GM23248 (cell line): ENCODE data around the gene SARNP. TPM values are rescaled to one million over a fixed set of nuclear protein-coding genes. Genes with fewer than 3 reads are reported as not detected.

Experiments used
- DNase-seq: peaks from one replicate; pipeline ENCODE4 v3.0.0-alpha.2; 2015
- H2AFZ ChIP-seq: fragments of 200-600 bp; sonication (generic); 2 replicates; pipeline ENCODE4 v1.6.1; 2016; ENCODE audit warnings: antibody characterized with exemption
- H3F3A ChIP-seq: fragments of 200-600 bp; sonication (generic); 2 replicates; pipeline ENCODE4 v1.6.1; 2016; ENCODE audit warnings: mild to moderate bottlenecking, antibody characterized with exemption, mixed run types; ENCODE audit not compliant: insufficient read depth
- H3K27ac ChIP-seq: fragments of 200-600 bp; sonication (generic); 2 replicates; pipeline ENCODE4 v1.5.1; 2016; ENCODE audit warnings: mild to moderate bottlenecking
- H3K27me3 ChIP-seq: fragments of 200-600 bp; sonication (generic); replicated peaks from 2 replicates; pipeline ENCODE4 v1.6.1; 2016; ENCODE audit warnings: mild to moderate bottlenecking; ENCODE audit not compliant: insufficient read depth
- H3K36me3 ChIP-seq: fragments of 200-600 bp; sonication (generic); 2 replicates; pipeline ENCODE4 v1.6.1; 2016; ENCODE audit warnings: low read depth, mild to moderate bottlenecking
- H3K4me1 ChIP-seq: fragments of 200-600 bp; sonication (generic); 2 replicates; pipeline ENCODE4 v1.6.1; 2016; ENCODE audit warnings: mild to moderate bottlenecking; ENCODE audit not compliant: insufficient read depth
- H3K4me2 ChIP-seq: fragments of 200-600 bp; sonication (generic); one replicate; pipeline ENCODE4 v1.6.1; 2016; ENCODE audit warnings: mild to moderate bottlenecking; ENCODE audit not compliant: unreplicated experiment
- H3K4me3 ChIP-seq: fragments of 200-600 bp; sonication (generic); 2 replicates; pipeline ENCODE4 v1.5.1; 2016; ENCODE audit warnings: mild to moderate bottlenecking
- H3K79me2 ChIP-seq: fragments of 200-600 bp; sonication (generic); 2 replicates; pipeline ENCODE4 v1.6.1; 2016; ENCODE audit warnings: mild to moderate bottlenecking; ENCODE audit not compliant: insufficient read depth
- H3K9ac ChIP-seq: fragments of 200-600 bp; sonication (generic); 2 replicates; pipeline ENCODE4 v1.6.1; 2016; ENCODE audit warnings: mild to moderate bottlenecking
- H3K9me2 ChIP-seq: fragments of 200-600 bp; sonication (generic); 2 replicates; pipeline ENCODE4 v1.6.1; 2016; ENCODE audit warnings: mixed run types, mild to moderate bottlenecking, moderate library complexity; ENCODE audit not compliant: insufficient read depth
- H3K9me3 ChIP-seq: fragments of 200-600 bp; sonication (generic); one replicate; pipeline ENCODE4 v1.6.1; 2017; ENCODE audit warnings: low read depth
- H4K20me1 ChIP-seq: fragments of 200-600 bp; sonication (generic); 2 replicates; pipeline ENCODE4 v1.6.0; 2016; ENCODE audit not compliant: insufficient read depth
- EZH2 ChIP-seq: fragments of 200-600 bp; sonication (generic); IDR thresholded peaks from 2 replicates; pipeline ENCODE4 v1.6.1; 2018; ENCODE audit warnings: antibody characterized with exemption, mild to moderate bottlenecking; ENCODE audit not compliant: insufficient read depth, poor library complexity, severe bottlenecking
- EZH2phosphoT487 ChIP-seq: fragments of 200-600 bp; sonication (generic); IDR thresholded peaks from 2 replicates; pipeline ENCODE4 v1.6.1; 2018; ENCODE audit warnings: antibody characterized with exemption, moderate library complexity, mild to moderate bottlenecking, low read depth; ENCODE audit not compliant: insufficient read depth
- WGBS, 2 experiments: methylation state at CpG; one replicate each; pipeline ENCODE4 v1.1.6; 2015 to 2017; ENCODE audit warnings: low lambda C conversion rate in 2 of 2, low coverage in 1 of 2; ENCODE audit errors: missing lambda C conversion rate in 2 of 2; 5-methylcytosine and 5-hydroxymethylcytosine counted together
- in situ Hi-C: fragments of 300-500 bp; cut with MboI; formaldehyde crosslinking; loops from 2 replicates; pipeline ENCODE4 v1.15.0; 2020
- polyA plus RNA-seq: library from polyadenylated mRNA; unstranded; fragments of >200 nt; fragmentation: Nextera tagmentation; extraction: Ambion mirVana; gene quantifications from 2 replicates; pipeline ENCODE4 v1.2.1, GENCODE V29; 2016
- total RNA-seq: library from RNA; depleted of rRNA; stranded (reverse); fragments of >200 nt; shearing (Covaris generic); gene quantifications from 2 replicates; pipeline ENCODE4 v1.2.3, GENCODE V29; 2014

SARNP gene
- total and polyA plus RNA-seq, 2 experiments from 2014 or later: 53.6 to 131 TPM

DNA sequence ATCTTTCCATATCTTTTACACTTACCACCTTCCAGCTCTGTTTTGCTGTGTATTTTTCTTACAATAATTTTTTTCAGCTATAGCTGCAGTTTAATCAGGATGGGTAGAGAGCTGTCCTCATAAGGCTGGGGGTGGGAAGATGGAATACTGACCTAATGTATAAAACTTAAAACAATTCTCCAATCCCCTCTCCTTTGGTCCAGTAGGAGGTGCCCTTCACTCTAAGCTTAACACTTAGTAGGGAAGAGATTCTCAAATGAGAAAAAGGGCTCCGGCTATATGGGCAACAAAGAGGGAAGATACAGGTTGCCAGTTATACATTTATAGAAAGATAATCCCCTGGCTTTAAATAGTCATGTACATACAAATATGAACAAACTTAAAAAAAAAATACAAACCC, 3.2 kb upstream of the SARNP start:
- peaks cover 37% of the 10 kb centered on the region for H3K36me3 ChIP-seq
- peak; percentile 59 for DNase-seq
- no peak overlapping the region for H2AFZ ChIP-seq
- no peak overlapping the region for H3K9ac ChIP-seq
- H3K79me2 ChIP-seq: peaks cover 69% of the 10 kb centered on the region
- peaks cover 25% of the 10 kb centered on the region for H3K4me1 ChIP-seq
- no peaks in the 10 kb centered on the region for H3K9me2 ChIP-seq
- peaks cover 58% of the 10 kb centered on the region for H3F3A ChIP-seq
- no peaks in the 10 kb centered on the region for H4K20me1 ChIP-seq
- no peaks in the 10 kb centered on the region for H3K9me3 ChIP-seq
- H3K27me3 ChIP-seq: no peaks in the 10 kb centered on the region
- no peak overlapping the region for H3K4me3 ChIP-seq
- 70 to 79% methylated on average over 1 of the region's 1 CpG for WGBS, 2 experiments
- H3K4me2 ChIP-seq: no peak overlapping the region
- in situ Hi-C loops: loop anchor here (10.0 kb wide), 1 partner anchor 114 kb away; the partner anchor contains the start of gene DGKA
- H3K27ac ChIP-seq: no peak overlapping the region
- TF ChIP-seq EZH2phosphoT487 (no peak), EZH2 (no peak)

DNA sequence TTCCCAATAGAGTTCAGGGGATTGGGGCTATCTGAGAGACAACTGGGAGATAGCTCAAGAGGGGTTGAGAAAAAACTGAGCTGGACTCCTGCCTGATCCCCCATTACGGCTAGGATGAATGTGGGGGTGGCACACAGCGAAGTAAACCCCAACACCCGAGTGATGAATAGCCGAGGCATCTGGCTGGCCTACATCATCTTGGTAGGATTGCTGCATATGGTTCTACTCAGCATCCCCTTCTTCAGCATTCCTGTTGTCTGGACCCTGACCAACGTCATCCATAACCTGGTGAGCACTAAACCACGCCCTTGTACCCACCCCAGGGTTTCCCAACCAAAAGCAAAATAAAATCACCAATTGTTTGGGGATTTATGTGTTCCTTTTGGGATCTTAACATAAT, 1.4 kb upstream of the SARNP start:
- H3F3A ChIP-seq: peaks cover 45% of the 10 kb centered on the region
- peaks cover 37% of the 10 kb centered on the region for H3K36me3 ChIP-seq
- no peak for TF ChIP-seq EZH2phosphoT487
- TF ChIP-seq EZH2: no peak
- H3K9me2 ChIP-seq: no peaks in the 10 kb centered on the region
- H3K4me2 ChIP-seq: peak overlapping the region; percentile 93
- peaks cover 69% of the 10 kb centered on the region for H3K79me2 ChIP-seq
- WGBS, 2 experiments: 10 to 14% methylated on average over 6 of the region's 6 CpGs
- H3K9me3 ChIP-seq: no peaks in the 10 kb centered on the region
- no peaks in the 10 kb centered on the region for H4K20me1 ChIP-seq
- peak; percentile 75 for DNase-seq
- H3K4me1 ChIP-seq: peaks cover 25% of the 10 kb centered on the region
- peak overlapping the region; percentile 83 for H3K9ac ChIP-seq
- peak overlapping the region; percentile 96 for H3K4me3 ChIP-seq
- H2AFZ ChIP-seq: peak overlapping the region; percentile 84
- in situ Hi-C loops: no loop called here
- H3K27ac ChIP-seq: peak overlapping the region; percentile 87
- no peaks in the 10 kb centered on the region for H3K27me3 ChIP-seq

DNA sequence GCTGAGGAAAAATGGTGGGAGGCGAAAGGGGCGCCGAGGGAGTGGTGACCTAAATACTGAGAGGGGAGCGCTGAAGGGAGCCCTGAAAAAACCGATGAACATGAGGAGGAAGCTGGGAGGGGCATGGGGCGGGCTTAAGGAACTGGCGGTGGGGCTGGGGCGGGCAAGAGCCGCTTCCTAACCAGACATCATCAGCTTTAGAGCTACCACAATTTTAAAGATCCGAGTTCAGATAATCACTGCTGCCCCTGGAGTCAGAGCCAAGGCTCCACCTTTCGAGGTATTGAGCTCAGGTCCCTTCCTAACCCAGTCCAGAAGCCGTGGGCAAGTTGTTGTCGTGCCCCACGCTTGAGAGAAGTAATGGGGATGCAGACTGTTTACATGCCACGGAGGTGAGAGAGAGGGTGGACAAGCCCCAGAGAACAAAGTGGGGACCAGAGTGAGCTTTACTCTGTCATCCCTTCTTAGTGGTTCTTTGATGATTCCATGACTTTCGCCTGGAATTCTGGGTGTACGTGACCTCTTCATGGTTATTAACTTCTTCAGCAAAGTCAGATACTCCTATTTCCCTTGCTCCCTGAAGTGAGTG, 710 bp upstream of the SARNP start:
- peaks cover 25% of the 10 kb centered on the region for H3K4me1 ChIP-seq
- H3K27ac ChIP-seq: peak overlapping the region; percentile 87
- peaks cover 72% of the 10 kb centered on the region for H3K79me2 ChIP-seq
- H4K20me1 ChIP-seq: no peaks in the 10 kb centered on the region
- peak overlapping the region; percentile 84 for H2AFZ ChIP-seq
- H3K4me2 ChIP-seq: peak overlapping the region; percentile 93
- H3K9me2 ChIP-seq: no peaks in the 10 kb centered on the region
- H3K27me3 ChIP-seq: no peaks in the 10 kb centered on the region
- TF ChIP-seq EZH2phosphoT487: no peak
- TF ChIP-seq EZH2: no peak
- no peaks in the 10 kb centered on the region for H3K9me3 ChIP-seq
- H3K9ac ChIP-seq: peak overlapping the region; percentile 83
- WGBS, 2 experiments: 1 to 2% methylated on average over 16 to 17 of the region's 17 CpGs
- peaks cover 42% of the 10 kb centered on the region for H3F3A ChIP-seq
- H3K4me3 ChIP-seq: peak overlapping the region; percentile 96
- DNase-seq: peak; percentile 82
- in situ Hi-C loops: no loop called here
- peaks cover 37% of the 10 kb centered on the region for H3K36me3 ChIP-seq

DNA sequence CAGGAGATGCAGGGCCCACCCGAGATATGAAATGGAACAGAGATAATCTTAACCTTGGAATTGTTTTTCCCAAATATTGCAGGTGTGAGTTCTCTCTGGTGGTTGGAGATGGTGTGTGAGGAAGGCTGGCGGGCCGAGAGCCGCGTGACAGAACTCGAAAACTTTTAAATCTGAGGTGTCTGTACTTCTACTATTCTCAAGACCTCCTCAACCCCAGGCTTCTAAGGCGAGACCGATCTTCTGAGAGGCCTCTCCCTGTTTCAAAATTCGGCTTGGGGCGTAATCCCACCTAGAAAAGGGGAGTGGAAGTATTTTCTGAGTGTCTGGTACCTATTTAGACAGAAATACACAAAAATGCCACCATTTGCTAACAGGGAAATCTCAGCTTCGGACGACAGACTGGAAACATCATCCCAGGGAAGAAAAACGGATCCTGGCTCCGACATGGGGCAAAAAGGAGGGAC, 611 bp downstream of the SARNP start:
- Histone ChIP-seq H3K27ac (peak overlapping the region; percentile 73), H3K36me3 (peaks cover 32% of the 10 kb centered on the region), H3K79me2 (peaks cover 84% of the 10 kb centered on the region), H3K9ac (peak overlapping the region; percentile 89), H3K27me3 (no peaks in the 10 kb centered on the region), H3K9me2 (no peaks in the 10 kb centered on the region), H2AFZ (peak overlapping the region; percentile 89), H3K9me3 (no peaks in the 10 kb centered on the region), H4K20me1 (peaks cover 8% of the 10 kb centered on the region; the same call in 1 of the 2 replicates), H3F3A (peaks cover 36% of the 10 kb centered on the region), H3K4me2 (peak overlapping the region; percentile 98), H3K4me1 (peaks cover 25% of the 10 kb centered on the region), H3K4me3 (peak overlapping the region; percentile 96)
- in situ Hi-C loops: no loop called here
- no peak for TF ChIP-seq EZH2
- TF ChIP-seq EZH2phosphoT487: no peak
- WGBS, 2 experiments: 1% methylated on average over 14 of the region's 14 CpGs
- peak; percentile 69 for DNase-seq

DNA sequence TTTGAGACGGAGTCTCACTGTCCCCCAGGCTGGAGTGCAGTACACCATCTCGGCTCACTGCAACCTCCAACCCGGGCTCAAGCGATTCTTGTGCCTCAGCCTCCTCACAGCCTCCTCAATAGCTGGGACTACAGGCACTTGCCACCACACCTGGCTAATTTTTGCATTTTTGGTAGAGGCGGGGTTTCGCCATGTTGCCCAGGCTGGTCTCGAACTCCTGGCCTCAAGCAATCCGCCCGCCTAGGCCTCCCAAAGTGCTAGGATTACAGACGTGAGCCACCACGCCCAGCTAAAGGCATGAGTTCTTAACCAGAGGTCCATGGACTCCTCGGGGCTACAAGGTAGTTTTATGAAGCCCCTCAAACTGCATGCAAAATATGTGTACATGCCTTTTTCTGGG, 2.1 kb downstream of the SARNP start:
- no peak overlapping the region for H2AFZ ChIP-seq
- TF ChIP-seq EZH2phosphoT487 (no peak), EZH2 (no peak)
- H4K20me1 ChIP-seq: peaks cover 8% of the 10 kb centered on the region; the same call in 1 of the 2 replicates
- H3K9me2 ChIP-seq: no peaks in the 10 kb centered on the region
- peaks cover 34% of the 10 kb centered on the region for H3F3A ChIP-seq
- peak overlapping the region; percentile 73; the same call in 1 of the 2 replicates for H3K27ac ChIP-seq
- no peaks in the 10 kb centered on the region for H3K27me3 ChIP-seq
- DNase-seq: no peak
- 85 to 92% methylated on average over 12 of the region's 12 CpGs for WGBS, 2 experiments
- H3K9me3 ChIP-seq: no peaks in the 10 kb centered on the region
- in situ Hi-C loops: no loop called here
- peak overlapping the region; percentile 89 for H3K9ac ChIP-seq
- peaks cover 84% of the 10 kb centered on the region for H3K79me2 ChIP-seq
- H3K4me1 ChIP-seq: peaks cover 25% of the 10 kb centered on the region
- peak overlapping the region; percentile 96 for H3K4me3 ChIP-seq
- H3K36me3 ChIP-seq: peaks cover 17% of the 10 kb centered on the region
- H3K4me2 ChIP-seq: peak overlapping the region; percentile 98
